HFFc6 (cell line): ENCODE results near the gene LAMTOR2. TPM values are rescaled to one million over a fixed set of nuclear protein-coding genes. Genes with fewer than 3 reads are reported as not detected.

ENCODE experiments used
- DNase-seq: peaks from one replicate; pipeline ENCODE4 v3.0.0-alpha.2; 2018
- H3K27ac Mint-ChIP-seq: 2 replicates; pipeline ENCODE4 v1.8.0; 2020; ENCODE audit warnings: mild to moderate bottlenecking, mixed read lengths
- H3K27me3 Mint-ChIP-seq: 2 replicates; pipeline ENCODE4 v1.8.0; 2021; ENCODE audit warnings: mild to moderate bottlenecking, moderate library complexity, mixed read lengths; ENCODE audit not compliant: insufficient read depth
- H3K36me3 Mint-ChIP-seq: 2 replicates; pipeline ENCODE4 v1.8.0; 2021; ENCODE audit warnings: low read depth, mixed read lengths
- H3K4me1 Mint-ChIP-seq: 2 replicates; pipeline ENCODE4 v1.8.0; 2020; ENCODE audit warnings: low read depth, mixed read lengths
- H3K4me3 Mint-ChIP-seq: 2 replicates; pipeline ENCODE4 v1.8.0; 2020; ENCODE audit warnings: mild to moderate bottlenecking, moderate library complexity, mixed read lengths
- H3K9me3 Mint-ChIP-seq: 2 replicates; pipeline ENCODE4 v1.8.0; 2020; ENCODE audit warnings: mild to moderate bottlenecking, mixed read lengths
- CTCF ChIP-seq: fragments of 200-600 bp; sonication (generic); IDR thresholded peaks from 2 replicates; pipeline ENCODE4 v1.5.0; 2021; ENCODE audit warnings: antibody characterized with exemption, mild to moderate bottlenecking
- total RNA-seq, 6 experiments: library from RNA; stranded (reverse); fragmentation: NEBNext Ultra II Directional; extraction: Animal tissue kit (Norgen Biotek cat#: 25700); gene quantifications; 2 replicates in 1 of 6; 3 replicates in 5 of 6; pipeline ENCODE4 v1.2.3, GENCODE V29; 2021

Gene LAMTOR2
- total RNA-seq, 6 experiments from 2014 or later, result 48.5 to 73.6 (median 62.5) TPM

DNA sequence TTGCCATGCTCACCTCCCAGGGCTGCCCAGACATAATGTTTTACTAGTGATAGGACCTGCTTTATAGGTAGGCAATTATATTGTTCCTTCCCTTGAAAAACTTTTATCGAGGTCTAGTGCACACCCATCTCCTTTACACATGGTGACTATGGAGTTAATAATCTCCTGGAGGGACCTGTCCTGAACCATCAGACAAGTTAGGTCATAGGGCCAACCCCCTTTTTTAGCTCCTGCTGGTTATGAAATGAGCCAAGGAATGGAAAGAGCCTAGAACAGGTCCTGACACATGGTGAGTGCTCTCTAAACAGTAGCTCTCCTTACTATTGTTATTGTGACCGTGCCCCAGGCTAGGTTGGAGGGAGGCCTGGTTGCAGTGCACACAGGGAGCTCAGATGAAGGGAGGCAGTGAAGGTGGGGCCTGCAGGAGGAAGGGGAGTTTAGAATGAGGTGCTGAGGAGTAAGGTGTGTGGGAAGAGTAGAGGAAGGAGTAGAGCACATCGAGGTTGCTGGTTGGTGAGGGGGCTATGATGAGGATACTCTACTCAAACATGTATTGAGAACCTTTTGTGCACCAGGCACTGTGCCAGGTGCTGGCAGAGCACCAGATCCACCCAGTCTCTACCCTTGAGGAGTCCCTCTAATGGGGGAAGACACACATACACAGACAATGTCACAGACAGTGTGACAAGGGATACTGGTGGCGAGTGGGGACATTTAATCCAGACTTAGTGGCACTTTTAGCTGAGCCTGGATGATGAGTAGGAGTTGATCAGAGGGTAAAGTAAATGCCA is 45.8 kb downstream of the LAMTOR2 start:
- Mint-ChIP-seq H3K4me3 (no peak overlapping the region), H3K4me1 (peaks cover 83% of the 10 kb centered on the region)

DNA sequence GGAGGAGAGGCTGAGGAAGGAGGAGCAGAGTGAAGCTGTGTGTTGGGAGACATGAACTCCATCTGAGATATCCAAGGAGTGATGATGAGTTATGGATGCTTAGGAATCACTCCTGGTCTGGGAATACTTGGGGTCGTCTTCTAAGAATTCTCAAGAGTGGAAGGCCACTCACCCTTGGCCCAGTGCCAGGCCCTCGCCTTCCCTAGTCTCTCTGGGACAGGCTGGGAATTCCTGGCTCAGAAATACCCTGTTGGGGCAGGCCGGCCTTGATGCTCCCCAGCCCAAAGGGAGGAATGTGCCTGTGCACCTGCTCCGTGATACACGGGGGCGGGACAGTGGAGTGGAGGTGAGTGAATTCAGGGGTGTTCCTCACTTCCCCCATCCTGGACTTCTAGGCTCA is 47.3 kb downstream of the LAMTOR2 start:
- H3K27me3 Mint-ChIP-seq, result peaks cover 5% of the 10 kb centered on the region
- peak overlapping the region; percentile 99 for H3K27ac Mint-ChIP-seq
- H3K9me3 Mint-ChIP-seq, result no peaks in the 10 kb centered on the region
- no peaks in the 10 kb centered on the region; the same call in 1 of the 2 replicates for H3K36me3 Mint-ChIP-seq
- no peak for TF ChIP-seq CTCF
- peaks cover 83% of the 10 kb centered on the region for H3K4me1 Mint-ChIP-seq
- H3K4me3 Mint-ChIP-seq, result no peak overlapping the region
- no peak for DNase-seq

More for the DNA sequence above, 45.8 kb downstream of the LAMTOR2 start:
- no peaks in the 10 kb centered on the region for H3K9me3 Mint-ChIP-seq
- TF ChIP-seq CTCF, result no peak
- peak overlapping the region; percentile 64 for H3K27ac Mint-ChIP-seq
- H3K36me3 Mint-ChIP-seq, result no peaks in the 10 kb centered on the region; the same call in 1 of the 2 replicates
- peaks cover 8% of the 10 kb centered on the region for H3K27me3 Mint-ChIP-seq
- DNase-seq, result no peak

DNA sequence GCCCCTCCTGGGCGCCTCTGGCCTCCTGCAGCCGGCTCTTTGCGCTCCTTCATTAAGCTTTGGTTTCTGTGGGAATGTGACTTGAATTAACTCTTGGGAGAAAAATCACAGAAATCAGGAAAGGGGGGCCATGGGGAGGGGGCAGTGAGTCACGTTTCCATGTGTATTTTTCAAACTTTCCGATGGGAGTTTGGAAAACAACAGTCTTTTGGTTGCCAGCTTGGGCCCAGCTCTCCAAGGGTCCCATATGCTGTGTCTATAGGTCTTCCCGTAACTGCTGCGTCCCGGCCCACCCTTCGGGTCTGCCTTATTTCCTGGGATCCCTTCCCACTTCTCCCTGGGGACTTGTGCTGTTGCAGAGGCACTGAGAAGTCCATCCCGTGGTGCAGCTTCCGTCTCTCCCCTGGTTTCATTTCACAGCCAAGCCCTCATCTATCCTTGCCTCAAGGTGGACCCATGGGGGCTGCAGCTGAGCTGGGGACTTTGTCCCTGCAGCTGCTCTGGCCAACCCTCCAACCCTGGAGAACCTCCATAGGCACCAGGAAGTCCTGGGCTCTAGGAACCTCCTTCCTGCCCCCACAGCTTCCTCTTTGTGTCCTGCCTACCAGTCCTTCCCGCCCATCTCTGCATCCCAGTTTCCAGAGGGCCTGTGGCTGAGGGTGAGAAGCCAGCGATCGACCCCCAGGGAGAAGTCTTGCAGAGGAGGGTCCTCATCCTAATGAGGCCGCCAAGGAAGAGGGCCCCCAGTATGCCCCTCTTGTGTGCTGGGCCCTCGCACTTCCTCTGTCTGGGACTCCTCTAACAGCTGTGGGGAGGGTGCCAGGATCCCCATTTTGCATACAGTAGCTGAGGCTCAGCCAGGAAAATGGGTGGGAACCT is 48.3 kb downstream of the LAMTOR2 start:
- DNase-seq, result peak; percentile 41
- Mint-ChIP-seq H3K4me1 (peaks cover 84% of the 10 kb centered on the region), H3K36me3 (no peaks in the 10 kb centered on the region), H3K9me3 (no peaks in the 10 kb centered on the region), H3K4me3 (peak overlapping the region; percentile 82), H3K27me3 (peaks cover 5% of the 10 kb centered on the region; the same call in 1 of the 2 replicates), H3K27ac (peak overlapping the region; percentile 99)
- TF ChIP-seq CTCF, result no peak

DNA sequence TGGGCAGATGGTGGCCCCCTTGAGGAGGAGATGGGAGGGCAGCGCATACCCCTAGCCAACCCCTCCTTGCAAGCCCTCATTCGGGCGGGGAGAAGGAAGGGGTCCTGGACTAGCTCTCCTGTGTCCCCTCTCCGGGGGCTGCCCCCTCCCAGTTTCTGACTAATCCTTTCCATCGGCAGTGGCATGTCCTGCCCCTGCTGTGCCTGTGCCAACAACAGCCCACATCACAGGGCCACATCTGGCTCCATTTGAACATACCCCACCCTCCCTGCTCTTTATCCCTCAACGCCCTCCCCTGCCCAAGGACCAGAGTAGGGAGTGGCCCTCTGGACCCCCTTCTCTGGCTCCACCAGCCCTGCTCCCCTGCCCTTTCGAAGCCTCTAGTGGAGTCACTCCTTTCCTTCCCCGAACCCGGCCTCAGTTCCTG is 49.0 kb downstream of the LAMTOR2 start:
- peaks cover 79% of the 10 kb centered on the region for H3K4me1 Mint-ChIP-seq
- H3K27ac Mint-ChIP-seq, result peak overlapping the region; percentile 99
- H3K4me3 Mint-ChIP-seq, result peak overlapping the region; percentile 82
- peaks cover 5% of the 10 kb centered on the region; the same call in 1 of the 2 replicates for H3K27me3 Mint-ChIP-seq
- H3K36me3 Mint-ChIP-seq, result no peaks in the 10 kb centered on the region
- DNase-seq, result peak; percentile 56
- H3K9me3 Mint-ChIP-seq, result no peaks in the 10 kb centered on the region
- no peak; the same call in 1 of the 2 replicates for TF ChIP-seq CTCF

DNA sequence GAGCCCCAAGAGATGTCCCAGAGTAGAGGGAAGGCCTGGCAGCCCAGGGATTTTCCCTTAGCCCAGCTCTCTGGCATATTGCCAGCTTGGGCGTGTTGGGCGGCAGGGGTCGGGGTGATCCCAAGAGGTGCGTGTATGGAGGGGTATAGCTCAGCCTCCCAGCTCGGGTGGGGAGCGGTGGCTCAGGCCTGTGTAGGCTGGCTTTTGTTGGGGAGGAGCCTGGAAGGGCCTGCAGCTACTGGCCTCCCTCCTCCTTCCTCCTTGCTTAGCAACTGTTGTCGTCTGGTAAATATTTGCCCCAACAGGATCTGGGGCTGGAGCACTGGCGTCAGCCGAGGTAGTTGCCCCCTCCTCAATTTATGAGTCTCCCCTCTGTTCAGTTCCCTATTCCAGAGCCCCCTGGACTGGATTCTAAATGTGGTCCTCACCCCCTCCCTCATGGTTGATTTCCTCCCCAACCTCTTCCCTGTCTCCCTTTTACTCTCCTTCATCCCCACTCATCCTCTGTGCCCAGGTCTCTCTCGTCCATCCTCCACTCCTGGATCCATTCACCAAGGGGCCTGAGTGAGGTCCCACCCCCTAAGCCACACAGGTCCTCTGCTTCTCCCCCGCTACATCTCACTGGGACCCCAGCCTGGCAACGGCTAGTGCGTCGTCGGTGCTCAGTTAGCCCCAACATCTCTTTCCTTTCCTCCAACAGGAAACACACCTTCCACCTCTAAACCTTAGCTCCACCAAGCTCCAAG is 49.7 kb downstream of the LAMTOR2 start:
- Mint-ChIP-seq H3K36me3 (no peaks in the 10 kb centered on the region), H3K4me1 (peaks cover 86% of the 10 kb centered on the region), H3K27me3 (peaks cover 5% of the 10 kb centered on the region; the same call in 1 of the 2 replicates), H3K27ac (peak overlapping the region; percentile 99), H3K9me3 (no peaks in the 10 kb centered on the region), H3K4me3 (peak overlapping the region; percentile 82)
- TF ChIP-seq CTCF, result no peak
- peak; percentile 93 for DNase-seq
